GM10266 (cell line): ENCODE results near the gene SPECC1.

Source experiments
- DNase-seq: peaks from one replicate; pipeline ENCODE4 v3.0.0; 2012; ENCODE audit errors: extremely low spot score
- TF ChIP-seq, protein P1 (sequence below): IDR thresholded peaks from 2 replicates; pipeline ENCODE4 v1.5.1; 2012; ENCODE audit warnings: mild to moderate bottlenecking, low read depth; ENCODE audit not compliant: control insufficient read depth, insufficient read depth; ENCODE audit errors: missing control alignments

Gene SPECC1

DNA sequence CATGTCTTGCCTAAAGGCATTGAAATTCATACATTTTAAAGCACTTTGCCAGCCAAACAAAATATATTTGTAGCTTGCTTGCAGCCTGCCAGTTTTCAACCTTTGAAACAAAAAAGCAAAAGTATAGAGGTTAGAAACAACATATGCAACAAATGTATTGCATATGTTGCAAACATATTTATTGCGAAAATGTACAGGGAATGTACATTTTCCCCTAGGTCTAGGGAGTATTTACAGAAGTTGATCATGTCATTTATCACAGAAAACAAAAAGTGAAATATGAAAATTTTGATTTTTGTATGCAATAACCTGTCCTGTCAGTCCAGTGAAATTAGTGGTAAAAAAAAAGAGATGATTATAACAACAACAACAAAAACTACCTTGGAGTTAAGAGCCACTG is 171.5 kb downstream of the SPECC1 start:
- DNase-seq: no peak
- TF ChIP-seq, protein P1, sequence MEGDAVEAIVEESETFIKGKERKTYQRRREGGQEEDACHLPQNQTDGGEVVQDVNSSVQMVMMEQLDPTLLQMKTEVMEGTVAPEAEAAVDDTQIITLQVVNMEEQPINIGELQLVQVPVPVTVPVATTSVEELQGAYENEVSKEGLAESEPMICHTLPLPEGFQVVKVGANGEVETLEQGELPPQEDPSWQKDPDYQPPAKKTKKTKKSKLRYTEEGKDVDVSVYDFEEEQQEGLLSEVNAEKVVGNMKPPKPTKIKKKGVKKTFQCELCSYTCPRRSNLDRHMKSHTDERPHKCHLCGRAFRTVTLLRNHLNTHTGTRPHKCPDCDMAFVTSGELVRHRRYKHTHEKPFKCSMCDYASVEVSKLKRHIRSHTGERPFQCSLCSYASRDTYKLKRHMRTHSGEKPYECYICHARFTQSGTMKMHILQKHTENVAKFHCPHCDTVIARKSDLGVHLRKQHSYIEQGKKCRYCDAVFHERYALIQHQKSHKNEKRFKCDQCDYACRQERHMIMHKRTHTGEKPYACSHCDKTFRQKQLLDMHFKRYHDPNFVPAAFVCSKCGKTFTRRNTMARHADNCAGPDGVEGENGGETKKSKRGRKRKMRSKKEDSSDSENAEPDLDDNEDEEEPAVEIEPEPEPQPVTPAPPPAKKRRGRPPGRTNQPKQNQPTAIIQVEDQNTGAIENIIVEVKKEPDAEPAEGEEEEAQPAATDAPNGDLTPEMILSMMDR: no peak

DNA sequence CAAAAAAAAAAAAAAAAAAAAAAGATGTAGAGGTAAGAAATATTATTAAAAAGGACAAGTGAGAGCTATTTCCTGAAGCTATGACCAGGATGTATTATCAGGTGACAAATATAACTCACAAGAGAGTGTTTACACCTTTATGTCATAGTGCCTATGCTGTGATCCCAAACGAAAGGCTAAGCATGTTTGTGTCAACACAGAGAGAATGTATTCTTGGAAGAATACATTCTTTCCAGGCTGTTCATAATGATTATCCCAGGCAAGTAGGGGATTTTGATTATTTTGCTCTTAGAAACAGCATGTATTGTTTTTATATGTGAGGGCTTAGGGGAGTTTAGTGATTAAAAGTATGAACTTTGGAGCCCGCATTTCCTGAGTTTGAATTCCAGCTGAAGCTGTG is 175.0 kb downstream of the SPECC1 start:
- DNase-seq: no peak
- TF ChIP-seq, protein P1: no peak

DNA sequence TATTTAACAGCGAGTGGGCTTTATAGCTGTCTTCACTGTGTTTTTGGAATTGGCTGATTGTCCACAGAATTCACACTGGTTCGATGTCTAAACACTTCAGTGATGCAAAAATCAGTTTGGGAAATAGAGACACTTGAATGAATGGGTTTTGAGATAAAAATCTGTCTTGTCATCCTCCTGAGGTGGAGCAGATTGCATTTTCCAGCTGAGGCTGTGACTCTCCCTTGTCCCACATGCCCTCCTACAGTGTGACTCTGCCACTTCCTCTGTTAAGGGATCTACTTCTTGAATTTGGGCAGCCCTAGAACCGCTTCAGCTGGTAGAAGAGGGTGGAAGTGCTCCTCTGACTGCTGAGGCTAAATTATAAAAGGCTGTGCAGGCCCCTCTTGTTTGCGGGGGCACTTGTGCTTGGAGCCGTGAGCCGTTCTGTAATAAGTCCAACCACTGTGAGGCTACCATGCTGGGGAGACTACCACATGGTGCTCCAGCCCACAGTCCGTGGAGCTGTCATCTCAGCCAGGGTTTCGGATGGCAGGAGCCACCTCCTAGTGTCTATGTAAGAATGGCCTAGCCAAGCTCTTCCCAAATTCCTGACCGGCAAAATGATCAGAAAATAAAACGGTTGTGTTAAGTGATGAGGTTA is 175.9 kb downstream of the SPECC1 start:
- TF ChIP-seq, protein P1: no peak
- DNase-seq: no peak

DNA sequence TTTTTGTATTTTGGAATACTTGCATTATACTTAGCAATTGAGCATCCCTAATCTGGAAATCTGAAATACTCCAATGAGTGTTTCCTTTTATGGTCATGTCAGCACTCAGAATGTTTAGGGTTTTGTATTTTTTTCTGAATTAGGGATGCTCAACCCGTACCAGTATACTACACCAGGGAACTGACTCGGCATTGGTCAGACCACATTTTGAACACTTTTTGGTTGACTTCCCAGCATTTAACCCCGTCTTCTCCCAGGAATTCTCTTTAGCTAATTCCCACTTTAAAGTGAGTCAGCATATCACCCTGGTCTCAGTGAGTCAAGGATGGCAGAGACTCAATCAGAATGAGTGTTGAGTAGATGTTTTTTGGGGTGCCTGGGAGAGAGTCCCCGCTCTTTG is 177.9 kb downstream of the SPECC1 start:
- DNase-seq: no peak

DNA sequence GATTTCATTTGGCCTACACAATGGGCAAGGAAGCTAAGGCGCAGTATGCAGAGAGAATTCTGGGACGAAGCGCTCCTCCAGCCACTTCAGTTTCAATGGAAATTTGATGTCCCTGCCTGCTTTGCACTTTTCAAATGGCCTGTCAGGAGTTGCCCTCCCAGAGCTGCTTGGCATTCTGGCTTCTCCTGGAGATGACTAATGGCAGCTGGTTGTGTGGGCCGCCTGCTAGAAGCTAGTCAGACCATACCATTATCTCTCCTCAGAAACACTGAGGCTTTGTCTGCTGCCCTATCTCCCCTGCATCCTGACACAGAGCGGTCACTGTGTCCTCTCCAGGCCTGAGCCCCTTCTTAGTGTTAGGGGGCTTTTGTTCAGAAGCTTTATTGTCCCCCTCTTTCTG is 180.1 kb downstream of the SPECC1 start:
- no peak for DNase-seq

More for the DNA sequence above, 177.9 kb downstream of the SPECC1 start:
- TF ChIP-seq, protein P1: no peak

DNA sequence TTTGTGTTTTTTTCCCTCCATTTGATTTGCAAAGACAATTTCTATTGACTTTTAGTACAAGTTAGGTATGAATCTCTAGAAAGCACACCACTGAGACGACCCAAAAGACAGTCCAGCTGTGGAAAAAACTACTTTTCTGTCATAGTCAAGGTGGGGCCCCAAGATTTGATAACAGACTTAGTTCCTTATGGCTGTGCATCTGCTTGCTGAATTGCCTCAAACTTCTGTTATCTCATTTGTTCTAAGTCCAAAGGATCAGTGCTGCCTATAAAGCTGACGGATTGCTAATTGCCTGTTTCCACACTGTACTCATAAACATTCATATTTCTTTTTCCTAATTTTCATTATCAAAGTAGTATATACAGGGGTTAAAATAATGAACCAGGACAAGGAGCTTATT is 180.8 kb downstream of the SPECC1 start:
- no peak for DNase-seq
- TF ChIP-seq, protein P1: no peak

More for the DNA sequence above, 180.1 kb downstream of the SPECC1 start:
- TF ChIP-seq, protein P1: no peak

DNA sequence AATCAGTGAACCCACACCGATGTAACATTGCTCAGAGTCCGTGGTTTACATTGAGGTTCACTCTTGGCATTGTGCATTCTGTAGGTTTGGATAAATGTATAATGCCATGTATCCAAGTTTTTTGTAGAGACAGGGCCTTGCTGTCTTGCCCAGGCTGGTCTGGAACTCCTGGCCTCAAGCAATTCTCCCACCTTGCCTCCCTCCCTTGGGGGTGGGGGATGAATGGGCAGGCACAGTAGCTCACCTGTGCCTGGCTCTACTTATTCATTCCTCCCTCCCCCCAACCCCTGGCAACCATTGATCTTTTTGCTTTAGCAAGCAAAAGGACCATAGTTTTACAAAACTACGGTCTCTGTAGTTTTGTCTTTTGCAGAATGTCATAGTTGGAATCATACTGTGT is 181.4 kb downstream of the SPECC1 start:
- no peak for DNase-seq
- TF ChIP-seq, protein P1: no peak
